Epithelial cell of proximal tubule (primary cell): ENCODE measurements around the gene NPEPL1. TPM values are rescaled to one million over a fixed set of nuclear protein-coding genes. Genes with fewer than 3 reads are reported as not detected.

Experiments used
- DNase-seq: peaks from one replicate; pipeline ENCODE4 v3.0.0-alpha.2; 2011; ENCODE audit warnings: low read depth
- H3K4me3 ChIP-seq: 2 replicates; pipeline ENCODE4 v1.5.1; 2011; ENCODE audit warnings: low read depth, mild to moderate bottlenecking, low read length
- CTCF ChIP-seq: conservative IDR thresholded peaks from 2 replicates; pipeline ENCODE4 v1.5.1; 2012; ENCODE audit warnings: low read depth, mild to moderate bottlenecking, low read length
- total RNA-seq: library from RNA; depleted of rRNA; stranded (reverse); fragments of >200 nt; gene quantifications from 2 replicates; pipeline ENCODE4 v1.2.3, GENCODE V29; 2015

The NPEPL1 gene
- total RNA-seq, 1 donor from 2014 or later = 26.5 TPM

GRCh38 chr20:58691773-58692578 lies 624 bp upstream of the NPEPL1 start:
- no peak for TF ChIP-seq CTCF
- no peak for DNase-seq
- no peak overlapping the region for H3K4me3 ChIP-seq

GRCh38 chr20:58693226-58694006 lies 816 bp downstream of the NPEPL1 start:
- no peak for DNase-seq

GRCh38 chr20:58694241-58695083 lies 1.9 kb downstream of the NPEPL1 start:
- TF ChIP-seq CTCF = no peak
- DNase-seq = no peak
- H3K4me3 ChIP-seq = no peak overlapping the region

More at GRCh38 chr20:58693226-58694006, 816 bp downstream of the NPEPL1 start:
- H3K4me3 ChIP-seq = peak overlapping the region; percentile 61
- TF ChIP-seq CTCF = no peak

- no peak for DNase-seq
- no peak for TF ChIP-seq CTCF
- no peak overlapping the region for H3K4me3 ChIP-seq
These were observed 2.6 kb downstream of the NPEPL1 start for GRCh38 chr20:58695084-58695722.

- TF ChIP-seq CTCF = no peak
- no peak for DNase-seq
- H3K4me3 ChIP-seq = no peak overlapping the region
These were observed 3.3 kb downstream of the NPEPL1 start for GRCh38 chr20:58695895-58696375.

- no peak overlapping the region for H3K4me3 ChIP-seq
- no peak for DNase-seq
- no peak for TF ChIP-seq CTCF
These were observed 3.9 kb downstream of the NPEPL1 start for GRCh38 chr20:58696411-58696961.
